H1 (cell line): ENCODE results near the gene CFAP97D1. TPM values are rescaled to one million over a fixed set of nuclear protein-coding genes. Genes with fewer than 3 reads are reported as not detected.

Experiments
- ASH2L ChIP-seq: fragments of 200-600, 300-600 bp; sonication (generic); IDR thresholded peaks from one replicate; pipeline ENCODE4 v1.7.1; 2017; ENCODE audit warnings: low read length
- CHD7 ChIP-seq: fragments of 300-600 bp; sonication (generic); IDR thresholded peaks from 2 replicates; pipeline ENCODE4 v1.7.1; 2012; ENCODE audit warnings: low read length, moderate library complexity, mild to moderate bottlenecking, inconsistent platforms; ENCODE audit not compliant: insufficient replicate concordance
- E2F6 ChIP-seq: IDR thresholded peaks from 2 replicates; pipeline ENCODE4 v1.6.1; 2012; ENCODE audit warnings: inconsistent platforms
- POU5F1 ChIP-seq: IDR thresholded peaks from 2 replicates; pipeline ENCODE4 v1.6.1; 2011; ENCODE audit warnings: low read depth, mild to moderate bottlenecking, low read length, moderate library complexity
- RNF2 ChIP-seq: fragments of 200-900, 300-1000 bp; sonication (generic); IDR thresholded peaks from 2 replicates; pipeline ENCODE4 v1.7.1; 2016; ENCODE audit warnings: borderline replicate concordance, low read depth, mild to moderate bottlenecking, antibody characterized with exemption, low read length; ENCODE audit not compliant: poor library complexity, severe bottlenecking; ENCODE audit errors: missing control alignments
- SP1 ChIP-seq: IDR thresholded peaks from 2 replicates; pipeline ENCODE4 v1.6.1; 2011; ENCODE audit warnings: low read depth, low read length
- polyA plus RNA-seq, 7 experiments: library from polyadenylated mRNA; depleted of rRNA in 3 of 7; stranded (reverse) in 5 of 7; unstranded in 2 of 7; fragments of >200 nt in 5 of 7; fragments of 200-250 nt in 2 of 7; gene quantifications; 1 replicate in 5 of 7; 2 replicates in 1 of 7; 4 replicates in 1 of 7; pipeline versions ENCODE4 v1.2.1 to v1.2.3, GENCODE V29; 2011 to 2013; ENCODE audit warnings: missing spikeins in 2 of 7, mixed read lengths in 2 of 7
- total RNA-seq: library from RNA; stranded (reverse); fragmentation: NEBNext Ultra II Directional; extraction: Animal tissue kit (Norgen Biotek cat#: 25700); gene quantifications from 2 replicates; pipeline ENCODE4 v1.2.1, GENCODE V29; 2021

CFAP97D1 gene
- total and polyA plus RNA-seq, 2 of the 8 experiments (the other 6 are each of a cell fraction or from before 2014, with no cell fraction given): 0.02 to 0.07 TPM

DNA sequence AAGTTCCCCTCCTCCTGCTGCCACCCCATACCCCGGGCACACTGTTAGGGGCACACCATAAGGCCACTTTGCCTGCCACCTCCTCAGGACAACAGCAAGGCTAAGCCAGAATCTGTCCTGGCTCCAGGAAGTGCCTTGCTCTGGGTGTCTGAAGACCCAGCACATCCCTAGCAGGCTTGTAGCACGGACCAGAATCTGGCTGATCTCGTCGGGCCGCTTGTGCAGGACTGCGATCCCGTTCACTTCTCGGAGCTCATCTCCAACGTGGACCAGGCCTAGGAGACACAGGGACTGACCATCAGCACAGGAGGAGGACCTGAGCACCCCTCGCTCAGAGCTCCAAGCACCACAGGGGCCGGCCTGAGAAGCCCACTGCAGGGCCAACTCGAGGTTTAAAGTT, 45.3 kb downstream of the CFAP97D1 start (continued):
- TF ChIP-seq CHD7 (no peak), ASH2L (no peak), E2F6 (no peak), SP1 (no peak), RNF2 (no peak), POU5F1 (no peak)
